ELF-1 (cell line): ENCODE results near the gene KRT38.

ENCODE experiments used
- DNase-seq: peaks from one replicate; pipeline ENCODE4 v3.0.0-alpha.2; 2016; ENCODE audit warnings: low read depth, low spot score

Gene KRT38

GRCh38 chr17:41421617-41422016 lies 19.2 kb downstream of the KRT38 start:
- no peak for DNase-seq

GRCh38 chr17:41421116-41421515 lies 19.7 kb downstream of the KRT38 start:
- no peak for DNase-seq

GRCh38 chr17:41420134-41420533 lies 20.6 kb downstream of the KRT38 start:
- no peak for DNase-seq

GRCh38 chr17:41419716-41420115 lies 21.1 kb downstream of the KRT38 start:
- DNase-seq, result no peak

- DNase-seq, result no peak
Measured at GRCh38 chr17:41418116-41418860, 22.5 kb downstream of the KRT38 start.

- peak; percentile 77 for DNase-seq
Measured at GRCh38 chr17:41417576-41418015, 23.2 kb downstream of the KRT38 start.

- DNase-seq, result no peak
Measured at GRCh38 chr17:41417127-41417526, 23.7 kb downstream of the KRT38 start.

GRCh38 chr17:41416479-41416878 lies 24.3 kb downstream of the KRT38 start:
- no peak for DNase-seq

- no peak for DNase-seq
Measured at GRCh38 chr17:41415833-41416335, 24.9 kb downstream of the KRT38 start.

GRCh38 chr17:41415411-41415810 lies 25.4 kb downstream of the KRT38 start:
- DNase-seq, result no peak

GRCh38 chr17:41413982-41414381 lies 26.8 kb downstream of the KRT38 start:
- DNase-seq, result no peak

- DNase-seq, result peak; percentile 47
Measured at GRCh38 chr17:41413353-41413957, 27.3 kb downstream of the KRT38 start.

- no peak for DNase-seq
Measured at GRCh38 chr17:41411072-41411840, 29.5 kb downstream of the KRT38 start.

- no peak for DNase-seq
Measured at GRCh38 chr17:41407226-41407625, 33.6 kb downstream of the KRT38 start.

- DNase-seq, result peak; percentile 41
Measured at GRCh38 chr17:41406205-41406604, 34.6 kb downstream of the KRT38 start.

GRCh38 chr17:41404024-41404671 lies 36.6 kb downstream of the KRT38 start:
- DNase-seq, result no peak

GRCh38 chr17:41403404-41404023 lies 37.3 kb downstream of the KRT38 start:
- no peak for DNase-seq

- no peak for DNase-seq
Measured at GRCh38 chr17:41402161-41402560, 38.6 kb downstream of the KRT38 start.

- no peak for DNase-seq
Measured at GRCh38 chr17:41396996-41397660, 43.7 kb downstream of the KRT38 start, which contains the start of gene KRT31. Gene KRT31, minus strand, starts transcription at chr17:41397608. Its CDS starts 69 bp downstream, at chr17:41397539.

- DNase-seq, result no peak
Measured at GRCh38 chr17:41396340-41396739, 44.4 kb downstream of the KRT38 start.

- no peak for DNase-seq
Measured at GRCh38 chr17:41395611-41396010, 45.2 kb downstream of the KRT38 start.
